NCI-H2029 (cell line): Measurements from ENCODE around the gene SLC10A3.

Experiments
- DNase-seq: peaks from one replicate; lab custom pipeline; 2025; lab: John Stamatoyannopoulos, UW

The SLC10A3 gene

DNA sequence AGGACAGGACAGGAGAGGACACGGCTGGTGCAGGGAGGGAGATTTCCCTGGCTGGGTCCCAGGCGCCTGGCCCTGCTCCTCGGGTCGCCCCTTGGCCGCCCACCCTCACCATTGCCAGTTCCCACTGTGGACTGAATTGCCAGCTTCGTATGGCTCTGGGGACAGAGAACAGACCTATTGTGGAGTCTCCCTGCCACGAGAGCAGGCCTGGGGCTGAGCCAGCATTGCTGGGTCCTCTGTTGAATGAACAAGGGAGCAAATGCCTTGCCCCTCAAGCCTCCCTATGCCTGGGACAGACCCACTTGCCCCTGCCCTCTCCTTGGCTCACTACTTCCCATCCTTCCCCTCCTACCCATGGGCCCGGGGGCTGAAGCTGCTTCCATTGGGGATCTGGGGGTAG is 28.0 kb downstream of the SLC10A3 start:
- no peak for DNase-seq

- DNase-seq = no peak
Measured at GRCh38 chrX:154460326-154460725, 30.1 kb downstream of the SLC10A3 start.

- no peak for DNase-seq
Measured at GRCh38 chrX:154459832-154460231, 30.6 kb downstream of the SLC10A3 start.

- no peak for DNase-seq
Measured at GRCh38 chrX:154458954-154459778, 31.3 kb downstream of the SLC10A3 start.

DNA sequence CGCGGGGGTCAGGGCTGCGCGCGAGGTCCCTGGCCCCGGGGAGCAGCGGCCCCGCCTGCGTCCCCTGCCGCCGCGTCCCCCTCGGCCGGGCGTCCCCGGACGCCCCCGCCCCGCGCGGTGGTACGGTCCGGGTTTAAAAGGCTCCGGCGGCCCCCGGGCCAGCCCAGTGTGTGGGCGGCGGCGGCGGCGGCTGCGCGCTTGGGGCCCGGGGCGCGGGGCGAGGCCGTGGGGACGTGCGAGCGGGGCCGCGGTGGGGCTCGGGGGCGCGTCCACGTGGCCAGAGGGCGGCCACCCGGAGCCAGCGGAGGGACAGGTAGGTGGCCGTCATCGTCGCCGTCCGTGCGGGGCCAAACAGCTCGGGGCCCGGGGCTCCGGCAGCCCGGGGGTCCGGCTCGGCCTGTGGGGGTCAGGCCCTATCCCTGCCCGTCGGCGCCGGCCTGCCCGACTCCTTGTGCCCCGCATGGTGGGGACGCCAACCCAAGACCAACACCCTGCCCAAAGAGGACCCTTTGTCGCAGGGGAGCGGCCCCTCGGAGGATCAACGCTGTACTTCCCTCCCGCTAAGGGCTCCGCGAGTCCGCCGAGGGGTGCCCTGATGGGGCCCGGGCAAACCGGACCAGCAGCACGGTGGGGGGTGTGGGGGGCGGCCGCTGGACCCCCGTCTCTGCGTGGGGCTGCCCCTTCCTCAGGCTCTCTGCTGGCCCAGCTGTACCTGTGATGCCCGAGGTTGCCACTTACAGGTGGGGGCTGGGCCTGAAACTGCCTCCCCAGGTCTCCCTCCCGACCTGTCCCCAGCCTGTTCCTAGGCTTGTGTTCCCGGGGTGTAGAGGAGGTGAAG is 32.1 kb downstream of the SLC10A3 start, which contains the start of gene PLXNA3:
PLXNA3 (plus strand) TSS at position 166 of the 838 bp plus-strand sequence. CDS start 1,903 bp downstream, outside the sequence.
- no peak for DNase-seq

DNA sequence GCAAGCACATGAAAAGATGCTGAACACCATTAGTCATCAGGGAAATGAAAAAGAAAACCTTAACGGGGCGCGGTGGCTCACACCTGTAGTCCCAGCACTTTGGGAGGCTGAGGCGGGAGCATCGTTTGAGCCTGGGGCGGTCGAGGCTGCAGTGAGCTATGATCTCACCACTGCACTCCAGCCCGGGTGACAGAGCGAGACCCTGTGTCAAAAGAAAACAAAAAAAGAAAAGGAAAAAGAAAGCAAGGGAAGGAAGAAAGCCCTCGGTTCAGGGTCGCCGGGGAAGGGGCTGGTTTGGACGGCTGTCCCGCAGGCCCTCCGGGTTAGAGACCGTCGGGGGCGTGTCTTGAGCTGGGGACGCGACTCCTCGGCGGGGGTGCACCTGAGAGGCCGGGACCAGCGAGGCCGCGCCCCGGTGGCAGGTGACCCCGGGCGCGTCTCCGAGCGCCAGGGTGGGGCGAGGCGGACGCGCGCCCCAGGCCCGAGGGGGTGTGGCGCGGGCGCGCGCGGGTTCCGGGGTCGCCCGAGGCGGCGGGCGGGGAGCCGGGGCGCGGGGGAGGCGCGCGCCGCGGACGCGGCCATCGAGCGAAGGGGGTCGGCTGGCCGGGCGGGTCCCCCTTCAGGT is 32.8 kb downstream of the SLC10A3 start:
- DNase-seq = peak; percentile 17

DNA sequence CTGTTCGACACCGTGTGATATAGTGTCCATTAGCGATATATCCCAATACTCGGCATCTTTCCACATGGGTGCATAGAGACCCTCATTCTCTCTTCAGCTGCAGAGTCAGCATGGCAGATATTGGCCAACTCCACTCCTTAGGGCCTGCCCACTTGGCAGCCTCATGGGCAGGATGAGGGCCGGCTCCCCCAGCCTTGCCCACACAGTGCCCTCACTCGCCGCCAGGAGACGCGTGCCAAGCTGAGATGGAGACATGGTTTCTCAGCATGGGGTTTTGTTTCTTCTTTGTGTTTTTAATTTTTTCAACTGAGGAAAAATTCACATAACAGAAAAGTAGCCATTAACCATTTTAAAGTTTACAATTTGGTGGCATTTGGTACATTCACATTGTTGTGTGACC is 37.6 kb downstream of the SLC10A3 start:
- DNase-seq = no peak

- DNase-seq = no peak
Measured at GRCh38 chrX:154450312-154450711, 40.1 kb downstream of the SLC10A3 start.

- no peak for DNase-seq
Measured at GRCh38 chrX:154449618-154450017, 40.8 kb downstream of the SLC10A3 start.

- no peak for DNase-seq
Measured at GRCh38 chrX:154448484-154448883, 41.9 kb downstream of the SLC10A3 start.

DNA sequence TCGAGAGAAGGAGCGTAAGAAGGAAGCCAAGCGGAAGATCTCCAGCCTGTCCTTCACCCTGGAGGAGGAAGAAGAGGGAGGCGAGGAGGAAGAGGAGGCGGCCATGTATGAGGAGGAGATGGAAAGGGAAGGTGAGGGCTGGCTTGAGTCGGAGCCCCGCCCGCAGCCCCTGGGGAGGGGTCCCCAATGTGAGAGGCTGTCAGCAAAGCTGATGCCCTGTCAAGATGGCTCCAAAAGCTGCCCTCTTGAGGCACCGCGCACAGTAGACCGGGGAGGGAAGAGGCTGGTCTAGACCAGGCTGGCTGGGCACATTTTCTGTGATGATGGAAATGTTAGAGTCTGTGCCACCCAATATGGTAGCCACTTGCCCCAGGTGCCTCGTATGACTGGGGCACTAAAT is 44.0 kb downstream of the SLC10A3 start:
- DNase-seq = no peak

- DNase-seq = no peak
Measured at GRCh38 chrX:154445776-154446175, 44.7 kb downstream of the SLC10A3 start.

GRCh38 chrX:154444755-154445246 is 45.6 kb downstream of the SLC10A3 start:
- DNase-seq = no peak

- DNase-seq = peak; percentile 36
Measured at GRCh38 chrX:154443992-154444754, 46.3 kb downstream of the SLC10A3 start, which contains the start of gene FAM50A. TSS of gene FAM50A (plus strand) at chrX:154444141. CDS start at chrX:154444236, 95 bp downstream.

- no peak for DNase-seq
Measured at GRCh38 chrX:154443479-154443910, 46.9 kb downstream of the SLC10A3 start.

DNA sequence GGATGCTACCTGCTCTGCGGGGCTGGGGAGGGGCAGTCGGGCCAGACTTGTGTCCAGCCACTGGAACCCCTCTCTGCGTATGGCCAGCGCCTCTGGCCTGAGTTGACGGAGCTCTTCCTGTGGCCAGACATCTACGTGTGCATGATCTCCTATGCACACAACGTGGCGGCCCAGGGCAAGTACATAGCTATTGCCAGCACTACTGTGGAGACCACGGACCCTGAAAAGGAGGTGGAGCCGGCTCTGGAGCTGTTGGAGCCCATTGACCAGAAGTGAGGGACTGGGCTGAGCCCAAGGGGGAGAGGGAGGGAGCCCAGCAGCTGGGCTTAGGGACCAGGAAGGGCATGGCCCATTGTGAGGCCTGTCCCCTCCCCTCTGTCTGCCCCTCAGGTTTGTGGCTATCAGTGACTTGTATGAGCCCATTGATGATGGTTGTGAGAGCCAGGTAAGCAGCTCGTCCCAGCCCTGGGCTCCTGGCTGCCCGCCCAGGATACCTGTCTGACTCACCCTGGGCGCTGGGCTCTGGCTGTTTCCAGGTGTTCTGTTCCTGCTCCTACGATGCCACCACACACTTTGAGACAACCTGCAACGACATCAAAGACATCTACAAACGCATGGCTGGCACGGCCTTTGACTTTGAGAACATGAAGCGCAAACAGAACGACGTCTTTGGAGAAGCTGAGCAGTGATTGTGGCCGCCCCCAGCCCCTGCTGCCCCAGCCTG is 48.3 kb downstream of the SLC10A3 start:
- no peak for DNase-seq

DNA sequence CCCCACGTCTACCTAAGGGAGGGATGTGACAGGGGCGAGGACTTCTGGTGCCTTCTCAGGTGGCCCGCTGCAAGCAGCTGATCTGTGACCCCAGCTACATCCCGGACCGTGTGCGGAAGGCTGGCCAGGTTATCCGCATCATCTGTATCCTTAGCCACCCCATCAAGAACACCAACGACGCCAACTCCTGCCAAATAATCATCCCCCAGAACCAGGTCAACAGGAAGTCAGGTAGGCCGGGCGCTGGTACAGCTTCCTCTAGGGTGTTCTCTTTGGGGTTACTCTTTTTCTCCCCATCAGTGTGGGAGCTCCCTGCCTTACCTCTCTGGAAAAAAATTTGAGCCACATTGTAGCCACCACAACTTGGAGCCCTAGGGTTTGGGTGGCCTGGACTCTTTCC is 48.9 kb downstream of the SLC10A3 start:
- no peak for DNase-seq

DNA sequence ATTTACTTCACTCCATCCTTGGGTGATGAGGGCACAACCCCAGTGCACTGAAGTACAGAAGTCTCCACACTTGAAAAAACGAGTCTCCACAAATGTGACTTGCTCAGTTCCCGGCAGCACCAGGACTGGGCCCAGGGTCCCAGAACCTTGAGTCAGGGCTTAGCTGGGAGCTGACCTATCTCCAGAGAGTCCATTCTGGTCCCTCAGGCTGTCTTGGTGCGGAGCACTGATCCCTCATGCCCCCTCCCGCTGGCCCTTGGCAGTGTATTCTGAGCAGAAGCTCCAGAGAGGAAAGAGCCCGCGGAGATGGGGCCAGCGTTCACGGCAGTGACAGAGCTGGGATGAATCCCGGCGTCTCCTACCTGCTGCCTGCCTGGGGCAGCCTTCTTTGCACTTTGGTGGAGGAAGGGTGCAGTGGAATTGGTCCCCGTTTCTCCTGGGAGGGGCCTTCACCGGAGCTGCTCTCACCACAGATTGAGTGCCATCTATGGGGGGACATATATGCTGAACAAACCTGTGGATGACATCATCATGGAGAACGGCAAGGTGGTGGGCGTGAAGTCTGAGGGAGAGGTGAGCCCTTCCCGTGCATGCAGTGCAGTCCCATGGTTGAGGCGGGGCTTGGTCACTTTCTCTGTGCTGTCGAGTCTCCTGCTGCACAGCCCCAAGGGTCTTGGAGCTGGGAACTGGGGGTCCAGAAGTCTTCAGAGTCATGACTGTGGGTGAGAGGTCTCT is 49.6 kb downstream of the SLC10A3 start:
- no peak for DNase-seq

- DNase-seq = no peak
Measured at GRCh38 chrX:154439841-154440240, 50.6 kb downstream of the SLC10A3 start.
